A549 treated with dexamethasone at 1 μM for 4 hours (cell line): ENCODE data around the gene TPD52L3. TPM values are rescaled to one million over a fixed set of nuclear protein-coding genes. Genes with fewer than 3 reads are reported as not detected.

Source experiments
- total RNA-seq: library from RNA; stranded (reverse); fragments of 200-300 nt; extraction: Qiagen RNA extraction; gene quantifications from 5 replicates; pipeline ENCODE4 v1.2.3, GENCODE V29; 2022

Gene TPD52L3
- not detected in 5 replicates for total RNA-seq

GRCh38 chr9:6328103-6328502 is at the start of gene TPD52L3:
TPD52L3 (plus strand) TSS chr9:6328375; CDS start chr9:6328596, 221 bp downstream.

Other genes starting within 250 kb of the TPD52L3 start
- 0.11 to 0.48 TPM (median 0.27 TPM) in 5 replicates for gene IL33, start 112.6 kb upstream of the TPD52L3 start, total RNA-seq
- gene UHRF2, start 84.8 kb downstream of the TPD52L3 start, total RNA-seq = 20.0 to 28.2 TPM (median 27.0 TPM) in 5 replicates